Nucleus accumbens (tissue), 56 donors: Measurements from ENCODE around the gene LRRC47.
"Not testable (repeated sequence)": the region's sequence is repeated elsewhere in the genome, so short reads cannot be mapped to it uniquely, and the experiment has no call there.

Experiments
- DNase-seq, 56 donors: peaks; one replicate each; lab custom pipeline; 2025; lab: John Stamatoyannopoulos, UW

LRRC47 gene

DNA sequence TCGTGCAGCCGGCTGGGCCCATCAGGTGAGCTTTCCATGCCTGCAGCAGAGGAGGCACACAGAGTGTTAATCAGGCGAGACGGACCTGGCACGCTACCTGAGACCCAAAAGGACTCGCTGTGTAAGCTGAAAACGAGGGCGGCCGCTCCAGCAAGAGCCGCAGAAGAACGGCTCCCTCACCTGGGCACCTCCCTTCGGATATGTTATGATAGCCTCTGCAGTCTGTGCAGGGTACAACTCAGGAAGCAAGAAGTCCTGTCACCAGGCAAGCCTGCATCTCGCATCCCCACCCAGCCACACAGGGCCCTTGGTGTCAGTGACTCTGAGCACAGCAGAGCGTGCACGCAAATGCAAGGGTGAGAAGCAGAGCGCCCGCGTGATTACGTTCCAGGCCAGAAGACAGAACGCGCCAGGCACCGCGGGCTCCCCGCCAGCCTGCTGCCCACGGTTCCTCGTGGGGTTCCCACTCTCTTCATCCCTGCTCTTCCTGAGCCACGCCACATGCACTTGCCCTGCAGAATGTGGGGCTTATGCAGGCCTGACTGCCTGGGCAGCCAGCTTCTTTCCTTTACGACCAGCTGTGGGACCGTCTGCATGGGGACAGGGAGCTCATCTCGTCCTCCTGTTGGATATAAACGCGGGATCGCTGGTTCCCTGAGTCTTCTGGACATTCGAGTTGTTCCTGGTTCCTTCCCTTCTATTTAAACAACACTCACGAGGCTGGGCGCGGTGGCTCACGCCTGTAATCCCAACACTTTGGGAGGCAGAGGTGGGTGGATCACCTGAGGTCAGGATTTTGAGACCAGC is 20.2 kb upstream of the LRRC47 start:
- DNase-seq, result no peak

DNA sequence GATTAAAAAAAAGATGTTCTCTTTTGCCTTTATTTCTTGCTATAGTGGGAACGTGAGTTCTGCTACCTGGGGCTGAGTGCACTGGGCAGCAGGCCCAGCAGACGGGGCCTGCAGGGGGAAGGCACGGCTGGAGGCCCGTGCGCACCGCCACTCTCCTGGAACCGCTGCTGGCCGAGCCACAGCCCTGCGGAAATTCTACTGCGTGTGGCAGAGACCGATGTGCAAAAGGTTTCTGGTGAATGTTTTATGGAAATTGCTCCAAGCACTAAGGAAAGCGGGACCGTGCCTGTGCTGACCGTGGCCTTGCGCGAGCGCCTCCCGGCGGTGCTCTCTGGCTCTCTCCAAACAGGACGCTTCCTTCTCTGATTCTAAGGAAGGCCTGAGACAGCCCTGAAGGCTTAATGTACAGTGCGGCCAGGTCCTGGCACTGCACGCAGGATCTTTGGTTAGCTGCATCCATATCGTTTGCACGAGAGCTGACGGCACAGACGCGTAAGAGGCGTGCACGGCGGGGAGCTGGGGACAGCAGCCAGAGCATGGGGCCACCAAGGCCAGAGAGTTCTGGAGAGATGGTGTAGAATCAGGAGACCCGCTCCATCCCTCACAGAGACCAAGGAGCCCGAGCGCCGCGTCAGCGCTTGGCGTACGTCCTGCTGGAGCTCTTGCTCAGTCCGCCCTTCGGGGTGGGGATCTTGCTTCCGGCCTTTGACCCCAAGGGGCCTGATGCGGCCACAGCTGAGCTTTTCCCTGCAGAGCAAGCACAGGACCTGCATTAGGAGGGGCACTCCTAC is 18.7 kb upstream of the LRRC47 start:
- no peak for DNase-seq

DNA sequence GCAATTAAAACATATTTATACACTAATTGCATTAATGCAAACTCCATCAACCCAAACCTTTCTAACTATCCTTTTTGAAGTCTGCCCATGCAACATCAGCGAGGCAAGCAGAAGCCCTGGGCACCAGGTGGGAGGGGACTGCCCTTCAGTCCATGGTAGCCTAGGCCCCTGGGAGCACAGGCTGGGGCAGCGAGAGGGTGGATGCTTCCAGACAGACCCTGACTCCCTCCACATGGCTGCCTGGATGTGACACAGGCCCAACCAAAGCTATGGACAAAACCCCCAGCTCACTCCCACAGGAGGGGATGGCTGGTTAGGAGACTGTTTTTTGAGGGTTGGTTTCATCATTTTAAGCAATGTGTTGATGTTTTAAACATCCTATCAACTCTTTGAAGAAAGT is 17.8 kb upstream of the LRRC47 start:
- no peak for DNase-seq

DNA sequence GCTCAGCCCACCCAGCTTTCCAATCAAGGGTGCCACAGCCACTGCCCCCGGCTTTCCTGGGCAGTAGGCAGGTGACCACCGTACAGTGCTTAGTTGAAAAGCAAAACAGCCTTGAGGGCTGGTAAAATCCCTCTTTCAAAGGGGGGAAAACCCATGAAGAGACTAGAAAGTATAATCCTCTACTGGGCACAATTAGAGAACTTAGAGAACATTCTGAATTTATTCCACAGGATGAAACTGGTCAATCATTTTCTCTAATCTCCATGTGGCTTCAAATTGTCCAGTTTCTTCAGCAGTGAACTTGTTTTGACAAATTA is 15.3 kb upstream of the LRRC47 start:
- DNase-seq, result no peak

DNA sequence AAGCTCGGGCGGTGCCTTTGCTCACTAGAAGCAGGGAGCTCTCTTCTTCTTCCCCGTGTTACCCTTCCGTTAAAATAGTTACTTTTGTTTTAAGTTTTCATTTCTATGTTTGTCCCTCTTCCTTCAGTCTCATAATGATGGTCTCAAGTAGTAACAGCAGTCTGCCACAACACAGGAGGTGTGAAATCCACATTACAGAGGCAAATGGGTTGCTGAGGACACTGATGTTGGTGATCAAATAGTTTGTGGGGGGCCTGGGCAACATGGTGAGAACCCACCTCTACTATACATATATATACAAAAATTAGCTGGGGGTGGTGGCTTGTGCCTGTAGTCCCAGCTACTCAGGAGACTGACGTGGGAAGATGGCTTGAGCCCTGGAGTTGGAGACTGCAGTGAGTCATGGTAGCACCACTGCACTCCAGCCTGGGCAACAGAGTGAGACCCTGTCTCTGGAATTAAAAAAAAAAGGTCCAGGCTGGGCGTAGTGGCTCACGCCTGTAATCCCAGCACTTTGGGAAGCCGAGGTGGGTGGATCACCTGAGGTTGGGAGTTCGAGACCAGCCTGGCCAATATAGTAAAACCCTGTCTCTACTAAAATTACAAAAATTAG is 14.0 kb upstream of the LRRC47 start:
- DNase-seq, result not testable (repeated sequence)

DNA sequence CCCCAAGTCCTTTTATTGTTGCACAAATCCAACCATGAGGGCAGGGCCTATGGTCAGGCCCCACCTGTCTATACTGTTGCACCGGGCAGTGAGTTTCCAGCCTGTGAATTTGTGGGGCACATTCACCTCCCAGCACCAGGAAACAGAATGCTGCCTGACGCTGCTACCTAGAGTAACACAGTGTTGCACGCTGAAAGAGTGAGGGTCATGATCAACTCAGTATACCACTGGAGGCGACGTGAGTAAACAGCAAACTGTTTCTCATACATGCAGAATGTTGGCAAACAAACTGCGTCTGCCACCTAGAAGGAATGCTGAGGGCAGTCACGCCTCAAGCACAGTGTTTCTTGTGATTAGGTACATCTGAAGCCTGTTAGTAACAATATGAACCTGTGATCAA is 13.4 kb upstream of the LRRC47 start:
- no peak for DNase-seq

DNA sequence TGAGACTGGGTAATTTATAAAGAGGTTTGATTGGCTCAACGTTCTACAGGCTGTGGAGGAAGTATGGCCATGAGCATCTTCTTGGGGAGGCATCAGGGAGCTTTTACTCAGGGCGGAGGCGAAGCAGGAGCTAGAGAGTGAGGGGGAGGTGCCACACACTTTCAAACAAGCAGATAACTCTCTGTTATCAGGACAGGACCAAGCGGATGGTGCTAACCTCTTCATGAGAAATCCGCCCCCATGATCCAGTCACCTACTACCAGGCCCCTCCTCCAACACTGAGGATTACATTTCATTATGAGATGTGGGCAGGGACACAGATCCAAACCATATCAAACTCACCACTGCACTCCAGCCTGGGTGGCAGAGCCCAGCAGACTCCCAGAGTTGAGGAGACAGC is 11.5 kb upstream of the LRRC47 start:
- DNase-seq, result no peak

DNA sequence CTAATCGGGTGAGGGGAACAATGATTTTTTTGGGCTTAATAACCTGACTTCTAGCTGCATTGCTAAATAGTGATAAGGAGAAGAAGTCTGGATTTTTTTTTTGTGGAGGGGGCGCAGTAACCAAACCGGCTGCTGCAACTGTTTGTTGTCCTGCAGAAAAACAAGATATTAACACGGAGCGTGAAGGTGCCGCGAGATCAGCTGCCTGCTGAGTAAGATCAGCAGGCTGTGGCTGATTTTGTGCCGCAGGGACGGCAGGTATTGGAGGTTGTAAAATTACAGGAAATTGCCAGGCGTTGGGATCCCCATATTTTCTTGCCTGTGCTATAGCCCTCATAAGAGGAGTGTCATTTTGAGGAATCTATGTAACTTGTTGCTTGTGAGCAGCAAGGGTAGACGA is 8.7 kb upstream of the LRRC47 start:
- DNase-seq, result no peak

DNA sequence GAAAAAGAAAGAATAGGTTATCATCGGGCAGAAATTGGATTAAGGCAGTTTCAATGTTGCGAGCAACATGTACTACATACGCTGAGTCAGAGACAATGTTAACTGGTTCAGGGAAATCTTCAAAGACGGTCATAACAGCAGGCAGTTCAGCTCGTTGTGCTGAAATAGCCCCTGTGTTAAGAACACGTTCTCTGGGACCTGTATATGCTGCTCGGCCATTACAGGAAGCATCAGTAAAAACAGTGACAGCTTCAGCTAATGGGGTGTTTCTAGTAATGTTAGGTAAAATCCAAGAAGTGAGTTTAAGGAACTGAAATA is 8.3 kb upstream of the LRRC47 start:
- DNase-seq, result not testable (repeated sequence)

DNA sequence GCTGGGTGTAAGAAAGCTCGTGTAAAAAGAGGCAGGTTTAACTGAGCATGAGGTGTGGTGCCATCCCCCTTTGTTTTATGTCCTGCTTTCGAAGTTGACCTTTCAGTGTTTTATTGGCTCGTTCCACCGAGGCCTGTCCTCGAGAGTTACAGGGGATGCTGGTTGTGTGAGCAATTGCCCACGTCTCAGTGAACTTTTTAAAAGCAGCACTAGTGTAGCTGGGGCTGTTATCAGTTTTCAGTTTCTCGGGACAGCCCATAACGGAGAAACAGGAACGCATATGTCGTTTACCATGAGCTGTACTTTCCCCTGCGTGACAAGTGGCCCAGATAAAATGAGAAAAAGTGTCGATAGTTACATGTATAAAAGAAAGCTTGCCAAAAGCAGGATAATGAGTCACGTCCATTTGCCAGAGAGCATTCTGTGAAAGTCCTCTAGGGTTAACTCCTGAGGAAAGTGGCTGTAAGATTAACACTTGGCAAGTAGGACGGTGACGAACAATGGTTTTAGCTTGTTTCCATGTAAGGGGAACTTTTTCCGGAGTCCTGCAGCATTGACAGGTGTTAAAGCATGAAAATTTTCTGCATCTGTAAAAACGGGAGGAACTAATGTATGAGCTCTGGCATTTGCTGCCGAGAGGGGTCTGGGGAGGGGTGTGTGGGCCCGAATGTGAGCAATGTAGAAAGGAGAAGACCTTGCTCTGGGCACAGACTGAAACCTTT is 7.8 kb upstream of the LRRC47 start:
- DNase-seq, result no peak

DNA sequence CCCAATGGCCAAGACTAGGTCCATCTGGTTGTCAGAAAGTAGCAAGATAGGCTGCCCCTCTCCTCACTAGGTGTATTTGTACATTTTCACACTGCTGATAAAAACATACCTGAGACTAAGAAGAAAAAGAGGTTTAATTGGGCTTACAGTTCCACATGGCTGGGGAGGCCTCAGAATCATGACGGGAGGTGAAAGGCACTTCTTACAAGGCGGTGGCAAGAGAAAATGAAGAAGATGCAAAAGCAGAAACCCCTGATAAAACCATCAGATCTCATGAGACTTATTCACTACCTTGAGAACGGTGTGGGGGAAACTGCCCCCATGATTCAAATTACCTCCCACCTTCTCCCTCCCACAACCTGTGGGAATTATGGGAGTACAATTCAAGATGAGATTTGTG is 4.5 kb upstream of the LRRC47 start:
- peak in 1 of 56 donors; percentile 9 for DNase-seq

DNA sequence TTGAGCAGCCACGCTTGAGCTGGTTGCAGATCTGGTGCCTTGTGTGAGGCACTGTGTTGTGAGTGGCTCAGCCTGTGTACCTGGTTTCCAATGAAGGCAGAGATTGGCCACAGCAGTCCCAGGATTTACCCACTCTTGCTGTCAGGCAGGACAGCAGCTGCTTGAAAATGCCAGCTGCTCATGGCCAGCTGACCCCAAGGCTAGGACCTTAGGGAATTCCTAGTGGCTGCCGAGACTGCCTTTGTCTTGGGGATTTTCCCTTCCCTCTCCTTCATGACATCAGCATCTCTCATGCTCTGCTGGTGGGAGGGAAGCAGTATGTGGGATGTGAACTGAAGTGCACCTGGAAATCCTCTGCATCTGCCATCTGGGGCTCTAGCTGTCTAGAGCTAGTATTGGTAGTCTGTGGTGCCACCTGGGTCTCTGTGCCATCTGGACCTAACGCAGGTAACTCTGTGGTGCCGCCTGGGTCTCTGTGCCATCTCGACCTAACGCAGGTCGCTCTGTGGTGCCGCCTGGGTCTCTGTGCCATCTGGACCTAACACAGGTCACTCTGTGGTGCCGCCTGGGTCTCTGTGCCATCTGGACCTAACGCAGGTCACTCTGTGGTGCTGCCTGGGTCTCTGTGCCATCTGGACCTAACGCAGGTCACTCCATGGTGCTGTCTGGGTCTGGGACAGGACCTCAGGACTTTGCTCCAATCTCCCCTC is 3.8 kb upstream of the LRRC47 start:
- DNase-seq, result peak in 16 of 56 donors; percentile 11 to 57 (median 32)

DNA sequence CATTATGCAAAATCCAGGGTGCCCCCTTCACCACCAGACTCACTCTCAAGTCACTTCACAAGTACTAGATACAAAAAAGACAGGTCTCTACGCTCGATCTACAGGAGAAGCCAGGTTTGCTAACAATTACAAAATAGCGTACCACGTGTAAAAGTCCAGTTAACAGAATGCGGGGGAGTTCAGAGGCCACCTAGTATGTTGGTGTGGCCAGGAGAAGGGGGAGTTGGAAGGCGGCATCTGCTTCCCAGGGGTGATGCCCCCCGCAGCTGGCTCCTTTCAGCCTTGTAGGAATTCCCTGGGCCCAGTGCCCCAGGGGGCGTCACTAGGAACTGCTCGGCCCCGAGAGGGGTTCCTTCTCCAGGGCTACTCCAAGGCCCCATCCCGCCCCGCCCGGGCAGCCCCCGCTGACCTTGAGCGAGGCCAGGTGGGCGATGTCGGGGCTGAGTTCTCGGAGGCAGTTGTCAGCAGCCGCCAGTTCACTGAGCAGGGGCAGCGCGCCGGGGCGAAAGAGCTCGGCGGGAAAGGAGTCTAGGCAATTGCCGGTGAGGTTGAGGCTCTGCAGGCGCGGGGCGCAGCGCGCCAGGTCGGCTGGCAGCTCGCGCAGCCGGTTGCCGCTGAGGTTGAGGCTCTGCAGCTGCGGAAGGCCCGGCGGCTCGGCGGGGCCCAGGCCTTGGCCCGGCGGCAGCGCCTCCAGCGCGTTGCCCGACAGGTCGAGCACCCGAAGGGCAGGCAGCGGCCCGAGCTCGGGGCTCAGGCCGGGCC is 664 bp downstream of the LRRC47 start:
- no peak for DNase-seq

DNA sequence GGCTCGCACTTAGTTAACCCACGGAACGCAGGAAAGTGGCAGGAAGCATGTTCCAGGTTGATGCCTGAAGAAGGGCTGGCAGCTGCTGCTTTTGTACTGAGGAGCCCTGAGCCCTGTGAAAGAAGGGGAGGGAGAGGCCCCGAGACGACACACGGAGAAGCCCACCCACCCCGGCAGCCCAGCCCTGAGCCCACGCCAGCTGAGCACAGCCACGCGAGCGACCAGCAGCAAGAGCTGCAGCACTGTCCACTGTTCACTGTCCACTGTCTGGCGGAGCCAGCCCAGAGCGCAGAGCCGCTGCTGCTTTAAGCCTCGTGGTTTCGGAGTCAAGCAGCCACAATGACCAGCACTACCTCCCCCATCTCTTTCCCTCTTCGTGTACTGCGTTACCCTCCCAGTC is 5.3 kb downstream of the LRRC47 start:
- DNase-seq, result no peak

DNA sequence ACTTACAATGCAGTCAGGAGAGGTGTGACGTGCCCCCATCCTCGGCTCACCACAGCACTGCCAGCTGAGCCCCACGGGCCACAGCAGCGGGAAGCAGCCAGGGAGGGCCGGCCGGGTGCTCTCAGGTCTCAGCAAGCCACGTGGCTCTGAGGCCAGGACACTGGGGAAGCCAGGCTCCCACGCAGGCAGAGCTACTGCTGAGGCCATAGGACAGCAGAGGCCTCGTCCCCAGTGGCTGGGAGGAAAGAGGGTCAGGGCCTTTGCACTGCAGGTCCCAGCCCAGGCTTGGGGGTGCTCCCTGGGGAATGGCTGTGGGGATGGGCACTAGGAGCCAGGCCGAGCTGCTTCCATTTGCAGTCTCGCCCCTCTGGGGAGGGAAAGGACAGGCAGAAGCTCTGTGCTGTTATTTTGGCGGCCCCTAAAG is 5.8 kb downstream of the LRRC47 start:
- no peak for DNase-seq

DNA sequence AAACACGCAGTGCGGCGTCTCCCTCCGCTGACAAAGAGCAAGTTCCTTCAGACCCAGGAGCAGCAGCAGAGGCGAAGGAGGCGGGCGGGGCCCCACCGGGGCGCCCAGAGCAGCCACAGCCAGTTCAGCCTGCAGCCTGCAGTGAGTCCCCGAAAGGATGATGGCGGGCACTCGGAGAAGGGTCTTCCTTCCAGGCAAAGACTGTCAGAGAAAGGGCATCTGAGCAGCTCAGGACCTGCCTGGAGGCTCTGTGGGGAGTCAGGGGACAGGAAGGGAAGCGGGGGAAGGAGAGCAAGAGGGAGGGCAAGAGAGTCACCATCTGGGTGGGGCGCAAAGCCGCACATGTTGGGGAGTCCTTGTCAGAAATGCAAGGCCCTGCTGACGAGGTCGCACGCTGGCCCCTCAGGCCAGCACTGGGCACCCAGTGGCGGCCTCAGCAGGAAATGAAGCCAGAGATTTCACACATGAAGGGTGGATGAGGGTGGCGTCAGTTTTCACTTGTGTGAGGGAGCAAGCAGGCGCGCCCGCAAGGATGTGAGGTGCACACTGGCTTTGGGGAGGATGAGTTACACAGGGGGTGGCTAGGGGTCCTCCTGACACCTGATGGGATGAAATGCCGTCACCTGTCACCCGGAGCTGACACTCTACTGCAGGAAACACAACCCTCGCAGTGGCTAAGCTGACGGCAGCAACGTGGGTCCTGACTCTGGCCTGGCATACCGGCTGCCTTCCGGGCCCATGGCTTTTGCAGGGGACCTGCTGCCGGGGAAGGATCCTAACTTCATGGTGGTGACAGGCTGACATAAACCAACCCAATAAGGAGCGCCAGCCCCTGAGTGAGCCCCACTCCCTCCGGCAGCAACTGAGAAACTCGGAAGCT is 6.6 kb downstream of the LRRC47 start:
- DNase-seq, result no peak

DNA sequence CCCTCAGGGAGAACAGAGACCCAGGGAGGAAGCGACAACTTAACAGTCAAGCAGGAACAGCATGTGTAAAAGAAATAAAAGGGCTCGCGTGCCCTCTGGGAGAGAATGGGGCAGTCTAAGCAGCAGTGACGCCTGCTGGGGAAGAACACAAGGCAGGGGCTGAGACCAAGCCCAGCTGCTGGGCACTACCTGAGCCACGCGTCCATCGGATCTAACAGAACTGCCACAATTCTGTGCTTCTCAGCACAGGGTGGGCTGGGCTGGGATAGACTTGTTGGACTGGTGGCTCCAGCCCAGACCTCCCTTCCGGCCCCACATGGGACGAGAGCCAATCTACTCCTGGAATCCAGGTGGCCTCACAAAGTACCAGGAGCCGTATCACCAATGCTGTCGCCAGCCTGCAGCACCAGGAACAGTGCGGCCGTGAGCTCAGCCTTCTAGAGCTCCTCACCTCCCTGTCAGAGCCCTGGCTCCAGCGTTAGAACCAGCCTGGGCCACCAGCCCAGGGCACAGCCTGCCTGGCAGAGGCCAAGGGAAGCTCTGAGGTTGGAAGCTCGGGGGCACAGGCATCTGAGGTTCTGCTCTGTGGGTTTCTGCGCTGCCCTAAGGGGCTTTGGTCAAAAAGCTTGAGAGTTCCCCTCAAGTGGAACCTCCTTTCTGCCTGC is 7.4 kb downstream of the LRRC47 start:
- no peak for DNase-seq
